HG03060 (cell line): ENCODE results near the gene RETREG1.
"Not testable (repeated sequence)": the region's sequence is repeated elsewhere in the genome, so short reads cannot be mapped to it uniquely, and the experiment has no call there.

Experiments used
- ATAC-seq: cut with Tn5 transposase; IDR thresholded peaks from one replicate; pipeline ENCODE4 v1.9.1; 2021; ENCODE audit warnings: low read depth, moderate number of reproducible peaks; ENCODE audit not compliant: unreplicated experiment

The RETREG1 gene

GRCh38 chr5:16616536-16617273 lies at the start of gene RETREG1:
Gene RETREG1 (minus strand): TSS chr5:16616997. CDS start chr5:16616971, 26 bp downstream.
- ATAC-seq = no peak

- ATAC-seq = no peak
Measured at GRCh38 chr5:16666130-16666882, 49.5 kb upstream of the RETREG1 start.

- ATAC-seq = no peak
Measured at GRCh38 chr5:16665601-16666000, 48.8 kb upstream of the RETREG1 start.

GRCh38 chr5:16664368-16664767 lies 47.6 kb upstream of the RETREG1 start:
- no peak for ATAC-seq

GRCh38 chr5:16663840-16664239 lies 47.0 kb upstream of the RETREG1 start:
- no peak for ATAC-seq

- no peak for ATAC-seq
Measured at GRCh38 chr5:16661713-16662112, 44.9 kb upstream of the RETREG1 start.

- no peak for ATAC-seq
Measured at GRCh38 chr5:16660982-16661381, 44.2 kb upstream of the RETREG1 start.

- no peak for ATAC-seq
Measured at GRCh38 chr5:16659536-16659935, 42.7 kb upstream of the RETREG1 start.

GRCh38 chr5:16656561-16657191 lies 39.9 kb upstream of the RETREG1 start:
- no peak for ATAC-seq

- no peak for ATAC-seq
Measured at GRCh38 chr5:16654647-16655334, 38.0 kb upstream of the RETREG1 start.

- ATAC-seq = not testable (repeated sequence)
Measured at GRCh38 chr5:16648739-16649138, 31.9 kb upstream of the RETREG1 start.

GRCh38 chr5:16644301-16644889 lies 27.6 kb upstream of the RETREG1 start:
- ATAC-seq = no peak

GRCh38 chr5:16642867-16643266 lies 26.1 kb upstream of the RETREG1 start:
- no peak for ATAC-seq

- no peak for ATAC-seq
Measured at GRCh38 chr5:16639206-16639605, 22.4 kb upstream of the RETREG1 start.

GRCh38 chr5:16628376-16628775 lies 11.6 kb upstream of the RETREG1 start:
- ATAC-seq = no peak

GRCh38 chr5:16626696-16627264 lies 10.0 kb upstream of the RETREG1 start:
- ATAC-seq = no peak

- no peak for ATAC-seq
Measured at GRCh38 chr5:16625096-16625495, 8.3 kb upstream of the RETREG1 start.

GRCh38 chr5:16619136-16619535 lies 2.3 kb upstream of the RETREG1 start:
- ATAC-seq = no peak

- ATAC-seq = no peak
Measured at GRCh38 chr5:16618138-16618897, 1.5 kb upstream of the RETREG1 start.
